IMR-90 (cell line): Measurements from ENCODE around the gene CLEC10A. TPM values are rescaled to one million over a fixed set of nuclear protein-coding genes. Genes with fewer than 3 reads are reported as not detected.

Source experiments
- ATAC-seq: fragments of 200-7000 bp; cut with Tn5 transposase; 2 replicates; pipeline ENCODE4 v1.9.1; 2020; ENCODE audit warnings: low read depth, mild to moderate bottlenecking, moderate library complexity
- BruUV-seq: library from RNA; stranded (reverse); fragments of 400-500 nt; replicated peaks from 2 replicates; lab custom pipeline; 2021; lab: Mats Ljungman, UMichigan
- CTCF ChIA-PET: fragments of 300-600 bp; formaldehyde crosslinking; extraction: SDS; loops from one replicate; lab custom pipeline; 2021; ENCODE audit warnings: antibody characterized with exemption; lab: Yijun Ruan, JAX
- POLR2A ChIA-PET: fragments of 300-600 bp; sonication (Branson Sonifier 250); formaldehyde crosslinking; loops from one replicate; lab custom pipeline; 2022; ENCODE audit warnings: antibody characterized with exemption; ENCODE audit not compliant: unreplicated experiment; lab: Charles Lee
- DNase-seq: peaks from one replicate; pipeline ENCODE4 v3.0.0; 2013
- H2AFZ ChIP-seq: replicated peaks from 2 replicates; pipeline ENCODE3; 2013; ENCODE audit warnings: low read length, mild to moderate bottlenecking; ENCODE audit not compliant: poor library complexity
- H2AK5ac ChIP-seq: 2 replicates; pipeline ENCODE4 v1.6.1; 2013; ENCODE audit warnings: low read depth, low read length, inconsistent platforms
- H2AK9ac ChIP-seq: replicated peaks from 2 replicates; pipeline ENCODE3; 2013; ENCODE audit warnings: mild to moderate bottlenecking, low read depth, low read length, moderate library complexity; ENCODE audit not compliant: poor library complexity
- H2BK120ac ChIP-seq: 2 replicates; pipeline ENCODE4 v1.6.1; 2013; ENCODE audit warnings: low read depth, low read length, inconsistent platforms
- H2BK15ac ChIP-seq: 3 replicates; pipeline ENCODE4 v1.6.1; 2013; ENCODE audit warnings: low read depth, low read length, inconsistent platforms
- H2BK20ac ChIP-seq: 2 replicates; pipeline ENCODE4 v1.6.1; 2013; ENCODE audit warnings: low read depth, mild to moderate bottlenecking, inconsistent platforms, low read length, moderate library complexity
- H2BK5ac ChIP-seq: 2 replicates; pipeline ENCODE4 v1.6.1; 2013; ENCODE audit warnings: mild to moderate bottlenecking, low read depth, low read length, inconsistent platforms; ENCODE audit not compliant: poor library complexity, severe bottlenecking
- H3K14ac ChIP-seq: replicated peaks from 2 replicates; pipeline ENCODE4 v1.6.1; 2013; ENCODE audit warnings: low read depth, low read length, inconsistent platforms
- H3K18ac ChIP-seq: 2 replicates; pipeline ENCODE4 v1.6.1; 2013; ENCODE audit warnings: low read depth, low read length, control low read depth
- H3K23ac ChIP-seq: 2 replicates; pipeline ENCODE4 v1.6.1; 2013; ENCODE audit warnings: low read depth, low read length, inconsistent platforms
- H3K27ac ChIP-seq: 2 replicates; pipeline ENCODE4 v1.5.1; 2013; ENCODE audit warnings: mild to moderate bottlenecking, control low read depth, low read length; ENCODE audit not compliant: insufficient read depth
- H3K27me3 ChIP-seq: 2 replicates; pipeline ENCODE4 v1.6.1; 2013; ENCODE audit warnings: low read length; ENCODE audit not compliant: control insufficient read depth, insufficient read depth
- H3K36me3 ChIP-seq: 2 replicates; pipeline ENCODE4 v1.6.1; 2013; ENCODE audit warnings: low read length, mixed read lengths; ENCODE audit not compliant: control insufficient read depth, insufficient read depth
- H3K4ac ChIP-seq: 2 replicates; pipeline ENCODE4 v1.6.1; 2013; ENCODE audit warnings: low read depth, low read length, inconsistent platforms
- H3K4me1 ChIP-seq: 2 replicates; pipeline ENCODE4 v1.6.1; 2013; ENCODE audit warnings: low read length, mixed read lengths; ENCODE audit not compliant: control insufficient read depth, insufficient read depth
- H3K4me2 ChIP-seq: 2 replicates; pipeline ENCODE4 v1.6.1; 2013; ENCODE audit warnings: low read depth, mild to moderate bottlenecking, control low read depth, low read length, moderate library complexity
- H3K4me3 ChIP-seq: 2 replicates; pipeline ENCODE4 v1.5.1; 2013; ENCODE audit warnings: low read depth, mild to moderate bottlenecking, control low read depth, low read length, moderate library complexity; ENCODE audit not compliant: insufficient read depth
- H3K56ac ChIP-seq: 2 replicates; pipeline ENCODE4 v1.6.1; 2013; ENCODE audit warnings: low read length, inconsistent platforms; ENCODE audit not compliant: insufficient read depth; ENCODE audit errors: extremely low read depth
- H3K79me1 ChIP-seq, 2 experiments: 2 replicates each; pipeline ENCODE4 v1.6.1; 2013; ENCODE audit warnings: low read length in 2 of 2, inconsistent platforms in 1 of 2, low read depth in 1 of 2
- H3K9ac ChIP-seq: 2 replicates; pipeline ENCODE4 v1.6.1; 2013; ENCODE audit warnings: low read depth, low read length, control low read depth
- H3K9me1 ChIP-seq: 2 replicates; pipeline ENCODE4 v1.6.1; 2013; ENCODE audit warnings: low read length, inconsistent platforms; ENCODE audit not compliant: insufficient read depth
- H3K9me3 ChIP-seq: 2 replicates; pipeline ENCODE4 v1.6.1; 2013; ENCODE audit warnings: low read length; ENCODE audit not compliant: control insufficient read depth, insufficient read depth
- H4K20me1 ChIP-seq: 2 replicates; pipeline ENCODE4 v1.6.1; 2013; ENCODE audit warnings: low read length, inconsistent platforms; ENCODE audit not compliant: insufficient read depth
- H4K5ac ChIP-seq: 2 replicates; pipeline ENCODE4 v1.6.1; 2013; ENCODE audit warnings: mild to moderate bottlenecking, low read depth, low read length, control low read depth
- H4K8ac ChIP-seq, 2 experiments: 2 replicates each; pipeline ENCODE4 v1.6.1; 2013; ENCODE audit warnings: low read depth in 2 of 2, low read length in 2 of 2, control low read depth in 1 of 2, inconsistent platforms in 1 of 2
- H4K91ac ChIP-seq: 2 replicates; pipeline ENCODE4 v1.6.1; 2013; ENCODE audit warnings: low read depth, low read length, inconsistent platforms; ENCODE audit not compliant: insufficient read depth
- BHLHE40 ChIP-seq: fragments of 150-350 bp; IDR thresholded peaks from 2 replicates; pipeline ENCODE4 v1.6.1; 2016; ENCODE audit warnings: mild to moderate bottlenecking, low read depth, low read length
- CEBPB ChIP-seq: IDR thresholded peaks from 2 replicates; pipeline ENCODE4 v1.6.1; 2012; ENCODE audit warnings: low read depth, low read length, improper control_type of control experiment
- CHD1 ChIP-seq: IDR thresholded peaks from 2 replicates; pipeline ENCODE4 v1.6.1; 2012; ENCODE audit warnings: low read depth, low read length, improper control_type of control experiment
- ELK1 ChIP-seq: fragments of 150-350 bp; IDR thresholded peaks from 2 replicates; pipeline ENCODE4 v1.6.1; 2016; ENCODE audit warnings: low read depth, mild to moderate bottlenecking, low read length, moderate library complexity, borderline replicate concordance
- FOS ChIP-seq: fragments of 150-350 bp; IDR thresholded peaks from 2 replicates; pipeline ENCODE4 v1.6.1; 2016; ENCODE audit warnings: low read depth, low read length
- MAZ ChIP-seq: IDR thresholded peaks from 2 replicates; pipeline ENCODE4 v1.6.1; 2012; ENCODE audit warnings: low read depth, mild to moderate bottlenecking, low read length, improper control_type of control experiment, moderate library complexity, borderline replicate concordance
- NFE2L2 ChIP-seq: fragments of 150-350 bp; IDR thresholded peaks from 2 replicates; pipeline ENCODE4 v1.6.1; 2016; ENCODE audit warnings: low read depth, mild to moderate bottlenecking, low read length
- RAD21 ChIP-seq: IDR thresholded peaks from 2 replicates; pipeline ENCODE4 v1.6.1; 2012; ENCODE audit warnings: low read length, improper control_type of control experiment
- SMC3 ChIP-seq: fragments of 150-350 bp; IDR thresholded peaks from 2 replicates; pipeline ENCODE4 v1.6.1; 2016; ENCODE audit warnings: low read depth, mild to moderate bottlenecking, antibody characterized with exemption, low read length, moderate library complexity
- WGBS, 2 experiments: methylation state at CpG; one replicate each; pipeline versions ENCODE4 v1.1.5 to v1.1.7; 2013; ENCODE audit warnings: missing lambda C conversion rate in 2 of 2; ENCODE audit not compliant: insufficient read length in 1 of 2; ENCODE audit errors: extremely low coverage in 2 of 2; 5-methylcytosine and 5-hydroxymethylcytosine counted together
- dilution Hi-C: fragments of 300-500 bp; cut with HindIII; formaldehyde crosslinking; loops from one replicate; pipeline ENCODE4 v1.14.3; 2018; ENCODE audit warnings: low sequenced_read_pairs; ENCODE audit not compliant: unreplicated experiment
- in situ Hi-C: fragments of 300-500 bp; cut with MboI; formaldehyde crosslinking; loops from 3 replicates; pipeline ENCODE4 v1.14.3; 2019; ENCODE audit warnings: low sequenced_read_pairs, inconsistent platforms, mixed read lengths
- intact Hi-C: fragments of 100-400 bp; cut with micrococcal nuclease; formaldehyde crosslinking; loops from 2 replicates; pipeline ENCODE4 v1.10.0; 2022
- polyA plus RNA-seq, 3 experiments: library from polyadenylated mRNA; depleted of rRNA; stranded (reverse); fragments of >200 nt; gene quantifications; 2 replicates each; pipeline ENCODE4 v1.2.3, GENCODE V29; 2012; ENCODE audit warnings: low replicate concordance in 1 of 3
- total RNA-seq: library from RNA; depleted of rRNA; stranded (reverse); fragments of >200 nt; gene quantifications from 2 replicates; pipeline ENCODE4 v1.2.3, GENCODE V29; 2012

CLEC10A gene
- total and polyA plus RNA-seq, 2 of the 4 experiments (the other 2 are of a cell fraction): not detected

- TF ChIP-seq BHLHE40: no peak
Observed at GRCh38 chr17:7058831-7059447, 21.1 kb downstream of the CLEC10A start (continued).

- H3K27ac ChIP-seq: no peak overlapping the region
- no peak overlapping the region for H3K23ac ChIP-seq
- H4K5ac ChIP-seq: no peak overlapping the region
- H3K9me1 ChIP-seq: no peaks in the 10 kb centered on the region
- H3K9ac ChIP-seq: no peak overlapping the region
- intact Hi-C loops (no loop called here), in situ Hi-C loops (loop anchor here (25.0 kb wide), 1 partner anchor 481 kb away; the partner anchor contains the start of gene TNFSF12), dilution Hi-C loops (no loop called here)
- H2AFZ ChIP-seq: no peak overlapping the region
- TF ChIP-seq MAZ: no peak
- TF ChIP-seq ELK1: no peak
- TF ChIP-seq SMC3: no peak
- TF ChIP-seq RAD21: no peak
- no peak for TF ChIP-seq FOS
- TF ChIP-seq NFE2L2: no peak
- no peak for TF ChIP-seq CHD1
- TF ChIP-seq CEBPB: no peak
- H3K4me2 ChIP-seq: no peak overlapping the region
- no peak overlapping the region for H4K8ac ChIP-seq
- H2AK9ac ChIP-seq: no peak overlapping the region
- no CpG with 5 or more reads among the region's 4 CpGs for WGBS, 2 experiments
- H2AK5ac ChIP-seq: no peak overlapping the region
- no peak overlapping the region for H3K18ac ChIP-seq
- ChIA-PET CTCF (interaction anchor here (0.7 kb wide), 2 partner anchors 11 to 167 kb away, joined by 3 to 4 read pairs; no protein-coding TSS in a partner anchor), POLR2A (interaction anchor here (0.6 kb wide), 1 partner anchor 101 kb away, joined by 10 read pairs; no protein-coding TSS in a partner anchor)
- no peak overlapping the region for H3K4ac ChIP-seq
- no peaks in the 10 kb centered on the region for H3K79me1 ChIP-seq
- H3K4me3 ChIP-seq: no peak overlapping the region
- ATAC-seq (no peak), DNase-seq (no peak)
- H3K14ac ChIP-seq: no peak overlapping the region
- H2BK15ac ChIP-seq: no peak overlapping the region
- H3K9me3 ChIP-seq: no peaks in the 10 kb centered on the region
- H2BK120ac ChIP-seq: no peak overlapping the region
- H2BK20ac ChIP-seq: no peak overlapping the region
- H2BK5ac ChIP-seq: no peak overlapping the region
- H4K20me1 ChIP-seq: no peaks in the 10 kb centered on the region
- H3K27me3 ChIP-seq: peaks cover 9% of the 10 kb centered on the region
- no peak overlapping the region for H3K56ac ChIP-seq
- H4K91ac ChIP-seq: no peak overlapping the region
- no peaks in the 10 kb centered on the region for H3K36me3 ChIP-seq
- no TSS peak for BruUV-seq
- H3K4me1 ChIP-seq: 0 out of 2 replicates have a peak, but pooled peaks cover 2% of the 10 kb centered on the region
Observed at GRCh38 chr17:7056386-7056785, 23.7 kb downstream of the CLEC10A start.
